HG03103 (cell line): ENCODE measurements around the gene SHISA9.

Source experiments
- ATAC-seq: cut with Tn5 transposase; IDR thresholded peaks from one replicate; pipeline ENCODE4 v1.9.1; 2021; ENCODE audit warnings: low read depth; ENCODE audit not compliant: unreplicated experiment

SHISA9 gene

GRCh38 chr16:12942861-12943260 is 41.5 kb downstream of the SHISA9 start:
- ATAC-seq, result no peak

DNA sequence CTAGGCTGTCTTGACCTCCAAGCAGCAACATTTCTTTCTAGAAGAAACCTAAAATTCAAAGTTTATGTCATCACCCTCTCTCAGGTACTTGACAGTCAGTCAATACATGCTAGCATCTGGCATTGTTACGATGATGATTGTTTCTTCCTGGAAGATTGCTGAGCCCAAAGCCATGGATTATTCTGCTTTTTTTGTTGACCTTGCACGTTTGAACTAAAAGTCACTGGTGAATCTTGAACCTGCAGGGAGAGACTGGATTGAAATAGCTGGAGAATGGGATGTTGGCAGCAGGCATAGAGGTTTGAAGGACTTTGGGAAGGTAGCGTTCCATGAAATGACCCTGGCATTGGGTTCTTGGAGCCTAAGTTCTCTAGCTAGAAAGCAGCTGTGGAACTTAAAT is 42.9 kb downstream of the SHISA9 start:
- ATAC-seq, result no peak

- no peak for ATAC-seq
Measured at GRCh38 chr16:12951392-12951791, 50.0 kb downstream of the SHISA9 start.

DNA sequence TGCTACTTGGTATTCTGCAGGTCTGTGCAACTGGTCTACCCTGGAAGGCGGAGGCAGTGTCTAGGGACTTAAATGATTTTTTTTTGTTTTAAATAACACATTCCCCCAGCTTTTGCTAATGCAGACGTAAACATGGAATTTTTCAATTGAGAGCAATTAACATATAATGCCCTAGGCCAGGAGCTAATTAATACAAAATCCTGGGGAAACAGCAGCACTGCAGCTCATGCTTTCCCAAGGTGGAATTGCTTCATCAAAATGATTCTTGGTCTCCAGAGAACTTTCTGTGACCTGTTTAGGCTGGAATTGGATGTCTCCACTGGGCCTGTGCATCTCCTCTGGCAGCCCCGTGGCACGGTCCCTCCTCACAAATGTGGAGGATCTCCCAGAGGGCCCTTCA is 50.6 kb downstream of the SHISA9 start:
- no peak for ATAC-seq

- ATAC-seq, result no peak
Measured at GRCh38 chr16:12958366-12958765, 57.0 kb downstream of the SHISA9 start.

- ATAC-seq, result no peak
Measured at GRCh38 chr16:12959072-12959471, 57.7 kb downstream of the SHISA9 start.

GRCh38 chr16:12961626-12962025 is 60.2 kb downstream of the SHISA9 start:
- ATAC-seq, result no peak

DNA sequence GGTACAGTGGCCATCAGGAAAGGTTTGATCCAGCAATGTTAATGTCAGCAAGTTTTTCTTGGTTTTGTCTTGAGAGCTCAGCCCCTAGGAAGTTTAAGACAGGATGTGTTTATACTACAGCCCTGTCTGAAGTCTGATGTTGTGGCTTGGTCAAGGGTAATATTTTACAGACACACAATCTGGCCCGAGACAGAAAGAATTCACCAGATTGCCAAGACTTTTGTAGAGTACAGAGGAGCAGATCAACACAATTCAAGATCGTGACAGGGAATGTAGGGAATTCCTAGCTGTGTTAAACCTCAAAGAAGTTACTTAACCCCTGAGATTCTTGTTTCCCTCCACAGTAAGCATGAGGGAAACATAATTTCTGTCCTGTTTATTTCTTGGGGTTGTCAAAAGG is 63.1 kb downstream of the SHISA9 start:
- ATAC-seq, result no peak

- ATAC-seq, result no peak
Measured at GRCh38 chr16:12965274-12965804, 63.9 kb downstream of the SHISA9 start.

DNA sequence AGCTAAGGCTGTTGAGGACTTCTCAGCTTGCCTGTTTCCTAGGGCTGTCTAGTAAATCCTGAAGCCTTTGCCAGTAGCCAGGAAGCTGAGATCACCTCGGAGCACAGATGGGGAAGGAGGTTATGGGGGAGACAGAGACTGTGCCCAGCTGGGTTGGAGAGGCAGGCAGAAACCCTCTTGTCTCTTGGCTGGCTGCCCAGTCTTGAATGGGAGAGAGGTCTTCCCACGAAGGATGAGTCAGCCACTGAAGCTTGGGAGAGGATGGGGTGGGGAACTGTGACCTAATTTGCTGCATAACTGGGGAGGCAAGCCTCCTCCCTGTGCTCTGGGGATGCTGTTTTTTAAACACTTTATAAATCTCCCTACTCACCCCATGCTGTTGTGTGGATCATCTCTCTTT is 69.8 kb downstream of the SHISA9 start:
- no peak for ATAC-seq

DNA sequence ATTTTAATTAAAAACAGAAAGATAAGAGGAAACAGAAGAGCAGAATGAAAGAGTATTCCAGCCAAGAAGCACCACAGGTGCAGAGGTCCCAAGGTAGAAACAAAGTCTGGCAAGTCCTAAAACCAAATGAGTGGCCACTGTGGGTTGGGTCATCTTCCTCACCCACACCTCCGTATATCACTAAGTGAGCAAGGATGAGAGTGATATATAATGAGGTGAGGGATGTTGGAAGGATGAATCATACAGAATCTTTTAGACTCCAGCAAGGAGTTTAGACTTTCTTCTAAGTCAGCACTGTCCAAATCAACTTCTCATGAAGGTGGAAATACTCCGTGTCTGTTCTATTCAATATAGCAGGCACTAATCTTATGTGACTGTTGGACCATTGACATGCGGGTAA is 70.8 kb downstream of the SHISA9 start:
- no peak for ATAC-seq

DNA sequence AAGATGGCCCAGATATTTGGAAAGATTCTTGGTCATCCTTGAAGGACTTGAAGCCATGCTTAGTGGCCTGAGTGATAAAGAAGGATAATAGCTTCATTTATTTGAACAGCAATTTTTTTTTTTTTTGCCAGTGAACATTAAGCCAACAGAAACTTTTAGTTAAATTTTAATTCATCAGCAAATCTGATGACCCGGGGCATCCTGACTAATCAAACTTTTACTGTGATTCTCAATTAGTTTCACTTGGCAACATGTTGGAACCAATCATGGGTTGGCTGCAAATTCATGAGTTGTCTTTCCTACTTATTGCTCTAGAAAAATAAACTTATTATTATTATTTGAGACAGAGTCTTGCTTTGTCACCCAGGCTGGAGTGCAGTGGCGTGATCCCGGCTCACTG is 74.4 kb downstream of the SHISA9 start:
- no peak for ATAC-seq

DNA sequence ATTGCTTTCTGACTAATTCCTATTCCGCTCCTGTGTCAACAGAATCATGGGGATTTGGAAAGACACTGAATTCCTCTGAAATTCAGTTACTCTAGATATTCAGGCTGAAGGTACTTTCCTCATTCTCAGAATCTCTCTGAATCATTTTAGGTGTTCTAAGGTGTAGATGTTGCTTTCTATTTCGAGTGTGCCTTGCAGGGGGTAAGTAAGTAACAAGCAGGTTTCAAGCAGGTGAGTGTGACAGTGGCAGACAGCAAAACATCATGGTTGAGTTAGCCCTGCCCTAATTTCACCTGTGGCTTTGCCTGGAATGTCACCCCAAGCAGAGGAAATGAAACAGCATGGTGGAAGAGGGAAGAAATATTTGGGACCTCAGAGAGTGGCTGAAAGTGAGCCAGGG is 75.1 kb downstream of the SHISA9 start:
- ATAC-seq, result no peak

GRCh38 chr16:12976936-12977335 is 75.5 kb downstream of the SHISA9 start:
- no peak for ATAC-seq

DNA sequence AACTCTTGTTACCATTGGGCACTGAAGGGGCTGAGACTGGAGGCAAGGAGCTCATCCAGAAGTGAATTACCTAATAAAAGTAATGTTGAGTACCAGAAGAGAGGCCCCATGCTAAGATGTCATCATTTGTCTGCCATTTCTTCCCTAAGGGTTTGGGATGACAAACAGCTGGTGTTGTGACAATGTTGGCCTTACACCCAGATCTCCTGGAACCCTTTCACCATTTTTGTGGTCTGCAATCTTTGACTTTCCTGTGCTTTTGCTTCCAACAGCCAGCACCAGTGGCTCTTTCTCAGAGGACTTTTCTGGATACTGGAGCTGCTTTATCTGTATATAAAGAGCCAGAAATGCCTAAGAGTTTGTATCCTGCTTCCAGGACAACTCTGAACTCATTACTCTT is 84.1 kb downstream of the SHISA9 start:
- ATAC-seq, result no peak

DNA sequence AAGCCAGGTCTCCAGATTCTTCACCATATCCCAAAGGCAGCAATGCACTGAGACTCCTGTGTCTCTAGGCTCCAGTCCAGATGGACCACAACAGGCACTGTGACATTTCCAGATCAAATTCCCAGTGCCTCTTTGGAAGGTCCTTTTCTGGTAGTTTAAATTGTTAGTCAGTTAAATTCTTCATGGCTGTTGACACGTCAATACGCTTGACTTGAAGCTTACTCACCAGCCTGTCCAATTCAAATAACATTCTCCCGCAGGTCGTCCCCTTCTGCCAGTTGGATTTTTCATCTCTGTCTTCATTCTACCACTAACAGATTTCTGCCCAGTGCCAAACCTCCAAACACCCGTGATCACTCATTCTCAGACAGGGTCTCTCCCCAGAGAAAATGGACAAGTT is 86.7 kb downstream of the SHISA9 start:
- ATAC-seq, result no peak

DNA sequence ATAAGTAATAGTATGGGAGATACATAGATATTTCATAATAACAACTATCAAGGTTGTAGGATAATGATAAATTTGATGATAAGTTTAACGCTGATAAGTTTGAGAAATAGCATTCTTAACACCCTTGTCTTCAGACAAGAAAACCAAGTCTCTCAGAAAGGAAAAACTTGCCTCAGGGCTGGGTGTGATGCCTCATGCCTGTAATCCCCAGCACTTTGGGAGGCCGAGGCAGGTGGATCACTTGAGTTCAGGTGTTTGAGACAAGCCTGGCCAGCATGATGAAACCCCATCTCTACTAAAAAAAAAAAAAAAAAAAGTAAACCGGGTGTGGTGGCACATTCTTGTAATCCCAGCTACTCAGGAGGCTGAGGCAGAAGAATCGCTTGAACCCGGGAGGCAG is 90.7 kb downstream of the SHISA9 start:
- ATAC-seq, result no peak

DNA sequence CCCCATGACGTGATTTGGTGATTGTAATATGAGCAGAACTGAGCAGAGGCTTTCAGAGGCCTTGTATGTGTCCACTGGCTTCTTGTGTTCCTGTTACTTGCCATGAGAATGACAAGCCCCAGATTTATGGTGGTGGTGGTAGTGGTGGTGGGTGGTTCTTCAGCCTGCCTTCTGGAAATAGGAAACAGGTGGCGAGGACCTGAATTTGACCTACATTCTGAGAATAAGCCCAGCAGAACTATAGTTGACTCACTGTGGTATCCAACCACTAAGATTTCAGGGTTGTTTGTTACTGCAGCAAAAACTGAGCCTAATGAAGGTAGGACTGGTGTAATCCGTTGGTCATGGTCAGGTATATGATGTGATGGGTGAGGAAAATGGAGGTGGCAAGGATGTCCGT is 93.0 kb downstream of the SHISA9 start:
- ATAC-seq, result no peak

- no peak for ATAC-seq
Measured at GRCh38 chr16:12995721-12996372, 94.4 kb downstream of the SHISA9 start.

DNA sequence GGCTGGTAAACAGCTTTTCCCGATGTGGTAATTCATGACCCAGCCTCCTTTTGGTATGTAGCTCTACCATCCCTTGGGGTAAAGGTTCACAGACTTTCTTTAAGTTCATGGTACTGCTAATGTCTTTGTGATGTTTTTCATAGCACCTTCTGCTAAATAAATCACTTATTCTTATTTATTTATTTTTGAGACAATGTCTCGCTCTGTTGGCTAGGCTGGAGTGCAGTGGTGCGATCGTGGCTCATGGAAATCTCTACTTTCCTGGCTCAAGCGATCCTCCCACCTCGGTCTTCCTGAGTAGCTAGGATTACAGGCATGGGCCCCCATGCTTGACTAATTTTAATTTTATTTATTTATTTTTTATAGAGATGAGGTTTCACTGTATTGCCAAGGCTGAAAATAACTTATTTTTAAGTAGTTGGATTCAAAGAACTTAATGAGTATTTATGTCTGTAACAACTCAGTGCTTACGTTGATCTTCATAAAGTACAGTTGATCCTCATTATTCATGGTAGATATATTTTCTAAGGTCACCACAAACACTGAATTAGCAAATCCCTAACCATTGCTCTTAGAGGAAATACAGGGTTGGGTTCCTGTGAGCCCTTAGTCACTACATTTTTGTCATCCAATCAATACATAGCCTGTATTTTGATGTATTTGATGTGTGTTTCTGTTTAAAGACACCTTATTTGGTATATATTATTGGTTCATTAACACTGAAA is 97.1 kb downstream of the SHISA9 start:
- no peak for ATAC-seq

DNA sequence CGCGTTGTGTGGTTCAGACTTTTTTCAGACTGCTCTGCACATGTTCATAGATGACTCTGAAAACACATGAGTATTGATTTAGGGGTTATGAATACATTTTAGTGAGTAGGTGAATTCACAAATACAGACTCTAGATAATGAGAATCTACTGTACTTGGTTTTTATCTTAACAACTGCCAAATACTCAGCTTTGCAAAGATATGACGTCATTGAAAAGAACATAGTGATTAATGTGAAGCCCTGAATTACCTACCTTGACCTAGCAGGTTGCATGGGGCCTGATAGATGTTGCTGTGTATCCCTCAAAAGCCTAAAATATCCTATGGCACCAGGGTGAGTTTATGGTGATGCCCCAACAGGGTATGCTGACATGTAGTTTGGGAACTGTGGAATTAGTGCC is 98.0 kb downstream of the SHISA9 start:
- ATAC-seq, result no peak

DNA sequence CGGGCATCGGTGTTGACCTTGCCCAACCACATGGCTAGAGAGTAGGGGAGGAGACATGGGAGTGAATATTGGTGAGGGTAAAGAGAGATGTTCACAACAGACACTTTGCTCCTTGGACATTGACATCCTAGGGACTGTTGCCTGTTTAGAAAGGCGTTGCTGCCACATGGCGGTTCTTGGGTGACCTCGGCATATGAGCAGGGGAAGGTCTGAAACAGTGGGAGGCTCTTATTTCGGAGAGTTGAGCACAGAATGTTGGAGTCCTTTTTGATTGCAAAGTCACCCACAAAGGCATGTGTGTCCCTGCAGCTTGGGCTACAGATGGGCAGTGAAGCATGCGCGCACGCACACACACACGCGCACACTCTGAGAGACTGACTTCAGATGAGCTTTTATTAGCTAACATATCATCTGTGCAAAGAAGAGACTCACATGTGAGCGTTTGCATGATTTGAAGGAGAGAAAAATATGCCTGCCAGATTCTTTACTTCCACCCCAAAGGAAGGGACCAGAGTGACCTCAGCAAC is 104.4 kb downstream of the SHISA9 start:
- no peak for ATAC-seq
